SK-N-SH (cell line): ENCODE data around the gene HDAC7. TPM values are rescaled to one million over a fixed set of nuclear protein-coding genes. Genes with fewer than 3 reads are reported as not detected.
A peak's percentile ranks its signal among the peaks of the same experiment; 100 is the strongest.

Experiments used
- CTCF ChIA-PET: fragments of 300-600, 350-600 bp; formaldehyde crosslinking; extraction: SDS; loops from one replicate; lab custom pipeline; 2021; lab: Yijun Ruan, JAX
- POLR2A ChIA-PET: fragments of 350-600 bp; sonication (Branson Sonifier 250); formaldehyde crosslinking; extraction: SDS; loops from one replicate; lab custom pipeline; 2020; ENCODE audit warnings: antibody characterized with exemption, inconsistent platforms; lab: Yijun Ruan, JAX
- DNase-seq: peaks from one replicate; pipeline ENCODE4 v3.0.0; 2012
- H2AFZ ChIP-seq: fragments of 200-600 bp; sonication (generic); 2 replicates; pipeline ENCODE4 v1.8.1; 2016; ENCODE audit warnings: antibody characterized with exemption, mild to moderate bottlenecking, low read depth
- H3F3A ChIP-seq: fragments of 200-600 bp; sonication (generic); replicated peaks from 2 replicates; pipeline ENCODE3; 2016; ENCODE audit warnings: antibody characterized with exemption, mild to moderate bottlenecking; ENCODE audit not compliant: insufficient read depth
- H3K27ac ChIP-seq, 2 experiments: fragments of 200-500 bp in 1 of 2; fragments of 200-600 bp in 1 of 2; sonication (Bioruptor generic) in 1 of 2; sonication (generic), shearing (Covaris generic) in 1 of 2; 2 replicates each; pipeline versions ENCODE4 v1.5.1 to v1.6.1; 2014 to 2016; ENCODE audit warnings: low read depth in 2 of 2, inconsistent platforms in 1 of 2, low read length in 1 of 2, mild to moderate bottlenecking in 1 of 2, mixed read lengths in 1 of 2
- H3K27me3 ChIP-seq: fragments of 200-600 bp; sonication (generic), shearing (Covaris generic); 2 replicates; pipeline ENCODE4 v1.6.1; 2016; ENCODE audit warnings: mixed run types; ENCODE audit not compliant: insufficient read depth
- H3K36me3 ChIP-seq, 2 experiments: fragments of 200-500 bp in 1 of 2; fragments of 200-600 bp in 1 of 2; sonication (Bioruptor generic) in 1 of 2; sonication (generic) in 1 of 2; replicated peaks in 1 of 2; 2 replicates each; pipeline versions ENCODE3 to v1.5.1; 2014 to 2016; ENCODE audit warnings: low read length in 1 of 2, mild to moderate bottlenecking in 1 of 2; ENCODE audit not compliant: insufficient read depth in 2 of 2, control insufficient read depth in 1 of 2
- H3K4me1 ChIP-seq, 2 experiments: fragments of 200-500 bp in 1 of 2; fragments of 200-600 bp in 1 of 2; sonication (Bioruptor generic) in 1 of 2; sonication (generic), shearing (Covaris generic) in 1 of 2; 2 replicates each; pipeline versions ENCODE4 v1.5.1 to v1.6.1; 2014 to 2016; ENCODE audit warnings: low read depth in 1 of 2, low read length in 1 of 2, mixed run types in 1 of 2; ENCODE audit not compliant: insufficient read depth in 2 of 2, control insufficient read depth in 1 of 2
- H3K4me2 ChIP-seq: fragments of 200-600 bp; sonication (generic), shearing (Covaris generic); 2 replicates; pipeline ENCODE4 v1.6.1; 2017; ENCODE audit warnings: mixed run types
- H3K4me3 ChIP-seq, 2 experiments: fragments of 200-500 bp in 1 of 2; fragments of 200-600 bp in 1 of 2; sonication (Bioruptor generic) in 1 of 2; sonication (generic), shearing (Covaris generic) in 1 of 2; 2 replicates each; pipeline versions ENCODE4 v1.5.1 to v1.8.1; 2014 to 2016; ENCODE audit warnings: low read depth in 2 of 2, inconsistent platforms in 1 of 2, low read length in 1 of 2, mild to moderate bottlenecking in 1 of 2, mixed read lengths in 1 of 2, moderate library complexity in 1 of 2
- H3K79me2 ChIP-seq: fragments of 200-600 bp; sonication (generic); 2 replicates; pipeline ENCODE4 v1.8.1; 2017; ENCODE audit warnings: mild to moderate bottlenecking; ENCODE audit not compliant: insufficient read depth
- H3K9ac ChIP-seq: fragments of 200-600 bp; sonication (generic); 2 replicates; pipeline ENCODE4 v1.6.1; 2017; ENCODE audit warnings: mixed run types
- H3K9me2 ChIP-seq: fragments of 200-600 bp; sonication (generic); 2 replicates; pipeline ENCODE4 v1.6.1; 2017; ENCODE audit warnings: mixed run types
- H3K9me3 ChIP-seq: fragments of 200-600 bp; sonication (generic); 2 replicates; pipeline ENCODE4 v1.6.1; 2017; ENCODE audit warnings: mixed run types, mild to moderate bottlenecking, moderate library complexity
- H4K20me1 ChIP-seq: fragments of 200-600 bp; sonication (generic); 2 replicates; pipeline ENCODE4 v1.6.1; 2017; ENCODE audit warnings: mild to moderate bottlenecking, mixed run types; ENCODE audit not compliant: insufficient read depth
- ELF1 ChIP-seq: IDR thresholded peaks from 2 replicates; pipeline ENCODE4 v1.4.0; 2012
- EP300 ChIP-seq, 2 experiments: IDR thresholded peaks; 2 replicates each; pipeline versions ENCODE4 v1.4.0 to v1.6.1; 2012; ENCODE audit warnings: borderline replicate concordance in 1 of 2, low read depth in 1 of 2, low read length in 1 of 2
- FOSL2 ChIP-seq: IDR thresholded peaks from 2 replicates; pipeline ENCODE4 v1.4.0; 2012; ENCODE audit warnings: low read depth, mild to moderate bottlenecking, moderate library complexity, borderline replicate concordance
- FOXJ3 ChIP-seq: sonication (generic); formaldehyde crosslinking; IDR thresholded peaks from 2 replicates; pipeline ENCODE4 v1.5.1; 2020; ENCODE audit warnings: mild to moderate bottlenecking, missing genetic modification reagents
- FOXM1 ChIP-seq: IDR thresholded peaks from 2 replicates; pipeline ENCODE4 v1.4.0; 2012; ENCODE audit warnings: low read depth, mild to moderate bottlenecking
- GABPA ChIP-seq: IDR thresholded peaks from 2 replicates; pipeline ENCODE4 v1.4.0; 2012; ENCODE audit warnings: low read depth, mild to moderate bottlenecking
- GATA2 ChIP-seq: sonication (generic); formaldehyde crosslinking; IDR thresholded peaks from 2 replicates; pipeline ENCODE4 v1.5.0; 2020; ENCODE audit warnings: mild to moderate bottlenecking, missing genetic modification reagents
- IRF3 ChIP-seq: fragments of 150-350 bp; IDR thresholded peaks from 2 replicates; pipeline ENCODE4 v1.6.1; 2016; ENCODE audit warnings: mild to moderate bottlenecking, low read depth, low read length
- MXI1 ChIP-seq: IDR thresholded peaks from 2 replicates; pipeline ENCODE4 v1.6.1; 2012; ENCODE audit warnings: mild to moderate bottlenecking, low read depth, low read length, improper control_type of control experiment
- NFIC ChIP-seq: IDR thresholded peaks from 2 replicates; pipeline ENCODE4 v1.4.0; 2012; ENCODE audit warnings: borderline replicate concordance
- NRF1 ChIP-seq: IDR thresholded peaks from 2 replicates; pipeline ENCODE4 v1.6.1; 2012; ENCODE audit warnings: low read depth, mild to moderate bottlenecking, low read length
- POLR2AphosphoS5 ChIP-seq: IDR thresholded peaks from 2 replicates; pipeline ENCODE4 v1.6.1; 2012; ENCODE audit warnings: low read depth, low read length
- RCOR1 ChIP-seq: fragments of 150-350 bp; IDR thresholded peaks from 2 replicates; pipeline ENCODE4 v1.6.1; 2017; ENCODE audit warnings: antibody characterized with exemption, low read length
- REST ChIP-seq: IDR thresholded peaks from 2 replicates; pipeline ENCODE4 v1.6.1; 2012; ENCODE audit warnings: mild to moderate bottlenecking, low read depth, low read length, moderate library complexity
- SIN3A ChIP-seq: IDR thresholded peaks from 2 replicates; pipeline ENCODE4 v1.6.1; 2012; ENCODE audit warnings: low read depth, mild to moderate bottlenecking, low read length, moderate library complexity, borderline replicate concordance
- SMC3 ChIP-seq: IDR thresholded peaks from 2 replicates; pipeline ENCODE4 v1.6.1; 2012; ENCODE audit warnings: low read depth, low read length, improper control_type of control experiment
- TAF1 ChIP-seq: IDR thresholded peaks from 2 replicates; pipeline ENCODE4 v1.6.1; 2012; ENCODE audit warnings: low read depth, mild to moderate bottlenecking, low read length, moderate library complexity, borderline replicate concordance
- TCF12 ChIP-seq: IDR thresholded peaks from 2 replicates; pipeline ENCODE4 v1.4.0; 2012
- USF1 ChIP-seq: IDR thresholded peaks from 2 replicates; pipeline ENCODE4 v1.4.0; 2012; ENCODE audit warnings: low read depth, borderline replicate concordance
- whole genome bisulfite sequencing: methylation state at CpG from one replicate; pipeline ENCODE4 v1.1.6; 2017; ENCODE audit warnings: low lambda C conversion rate; 5-methylcytosine and 5-hydroxymethylcytosine counted together
- polyA plus RNA-seq, 3 experiments: library from polyadenylated mRNA; depleted of rRNA; stranded (reverse); fragments of >200 nt; gene quantifications; 2 replicates each; pipeline ENCODE4 v1.2.3, GENCODE V29; 2012
- TF ChIP-seq, protein P1 (sequence below): IDR thresholded peaks from 2 replicates; pipeline ENCODE4; 2012

Gene HDAC7
- polyA plus RNA-seq, 1 of the 3 experiments (the other 2 are of a cell fraction), result 51.0 TPM

DNA sequence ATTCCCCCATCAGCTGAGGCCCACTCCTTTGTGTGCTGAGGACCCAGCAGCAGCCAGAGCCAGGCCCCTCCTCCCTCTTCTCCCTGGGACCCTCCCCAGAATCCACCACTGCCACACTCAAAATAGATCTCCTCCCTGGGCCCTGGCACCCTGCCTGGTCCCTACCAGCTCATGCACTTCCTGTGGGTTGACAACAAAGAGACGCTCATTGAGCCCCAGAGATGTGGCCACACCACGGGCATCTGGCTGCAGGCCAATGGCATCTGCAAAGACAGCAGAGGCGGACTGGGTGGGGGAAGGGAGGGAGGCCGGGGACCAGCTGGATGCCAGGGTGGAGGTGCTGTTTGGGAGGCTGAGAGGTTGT lies 78.4 kb downstream of the HDAC7 start (continued):
- peak; percentile 24; the same call in 1 of the 2 replicates for TF ChIP-seq TCF12
- peak in 1 of 2 experiments; percentile 42; a peak in 1 of 4 replicates for TF ChIP-seq EP300 (IDR thresholded peaks at IDR 0.05; ENCODE audit: borderline replicate concordance in 1 of 2, low read depth in 1 of 2, low read length in 1 of 2)
- no peak for TF ChIP-seq REST

DNA sequence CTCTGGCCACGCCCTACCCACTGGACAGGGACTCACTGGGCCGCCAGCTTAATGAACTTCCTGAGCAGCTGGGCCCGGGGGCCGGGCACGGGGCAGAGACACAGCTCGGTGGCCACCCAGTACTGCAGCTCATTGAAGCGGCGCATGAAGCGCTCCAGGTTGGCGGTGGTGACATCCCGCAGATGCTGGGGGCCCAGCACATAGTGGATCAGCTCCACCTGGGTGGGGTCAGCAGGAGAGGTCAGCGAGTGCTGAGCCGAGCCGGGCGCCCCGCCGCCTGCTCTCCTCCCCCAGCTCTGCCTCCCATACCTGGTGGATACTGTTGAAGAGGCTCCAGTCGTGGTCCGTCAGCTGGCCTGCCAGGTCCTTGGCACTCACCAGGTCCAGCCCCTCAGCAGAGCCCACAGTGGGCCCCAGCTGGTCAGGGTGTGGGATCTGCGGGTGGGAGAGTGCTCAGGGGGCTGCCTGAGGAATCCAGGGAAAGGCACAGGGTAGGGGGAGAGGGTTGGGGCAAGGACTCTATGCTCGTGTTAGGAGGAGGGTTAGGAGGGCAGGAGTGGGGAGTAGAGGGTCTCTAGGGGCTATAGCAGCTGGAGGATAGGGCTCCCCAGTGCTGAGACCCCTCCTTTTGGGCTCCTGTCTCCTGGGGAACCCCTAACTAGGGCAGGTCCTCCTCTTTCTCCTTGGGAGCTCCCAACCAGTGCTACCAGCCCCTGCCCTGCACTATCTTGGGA lies 78.9 kb downstream of the HDAC7 start:
- Histone ChIP-seq H3K36me3 (no peaks in the 10 kb centered on the region), H3K4me3 (no peak overlapping the region), H4K20me1 (no peaks in the 10 kb centered on the region), H3K9me3 (no peaks in the 10 kb centered on the region), H2AFZ (no peak overlapping the region), H3K27me3 (no peaks in the 10 kb centered on the region), H3K4me1 (peaks cover 20 to 55% of the 10 kb centered on the region in 2 experiments; a peak in 3 of 4 replicates), H3F3A (no peaks in the 10 kb centered on the region), H3K79me2 (no peaks in the 10 kb centered on the region), H3K9me2 (no peaks in the 10 kb centered on the region), H3K4me2 (0 out of 2 replicates have a peak overlapping the region, but pooled peaks have one; percentile 44), H3K9ac (no peak overlapping the region), H3K27ac (peak overlapping the region in 1 of 2 experiments; percentile 50; a peak in 2 of 4 replicates)
- CTCF ChIA-PET, result interaction anchor here (0.9 to 43.0 kb wide), 13 partner anchors 16 to 208 kb away, joined by 3 to 1294 read pairs (median 19); partner anchors contain the start of genes ENDOU, RAPGEF3 and SLC48A1
- POLR2A ChIA-PET, result interaction anchor here (0.7 kb wide), 1 partner anchor 36 kb away, joined by 3 read pairs; no protein-coding TSS in a partner anchor
- 87% methylated on average over 10 of the region's 21 CpGs for WGBS
- TF ChIP-seq MXI1, result no peak
- no peak for TF ChIP-seq POLR2AphosphoS5
- TF ChIP-seq FOSL2, result no peak
- no peak for TF ChIP-seq NFIC
- TF ChIP-seq RCOR1, result no peak
- TF ChIP-seq SIN3A, result no peak
- no peak for TF ChIP-seq NRF1
- TF ChIP-seq USF1, result no peak
- no peak for TF ChIP-seq FOXM1
- no peak for TF ChIP-seq GABPA
- no peak for TF ChIP-seq SMC3
- TF ChIP-seq IRF3, result no peak
- TF ChIP-seq, protein P1, sequence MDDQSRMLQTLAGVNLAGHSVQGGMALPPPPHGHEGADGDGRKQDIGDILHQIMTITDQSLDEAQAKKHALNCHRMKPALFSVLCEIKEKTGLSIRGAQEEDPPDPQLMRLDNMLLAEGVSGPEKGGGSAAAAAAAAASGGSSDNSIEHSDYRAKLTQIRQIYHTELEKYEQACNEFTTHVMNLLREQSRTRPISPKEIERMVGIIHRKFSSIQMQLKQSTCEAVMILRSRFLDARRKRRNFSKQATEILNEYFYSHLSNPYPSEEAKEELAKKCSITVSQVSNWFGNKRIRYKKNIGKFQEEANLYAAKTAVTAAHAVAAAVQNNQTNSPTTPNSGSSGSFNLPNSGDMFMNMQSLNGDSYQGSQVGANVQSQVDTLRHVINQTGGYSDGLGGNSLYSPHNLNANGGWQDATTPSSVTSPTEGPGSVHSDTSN, result no peak
- no peak for TF ChIP-seq EP300 (IDR thresholded peaks at IDR 0.05; ENCODE audit: borderline replicate concordance in 1 of 2, low read depth in 1 of 2, low read length in 1 of 2)
- no peak for TF ChIP-seq TAF1
- TF ChIP-seq FOXJ3 (CRISPR knock-in tag), result no peak
- no peak for TF ChIP-seq GATA2 (CRISPR knock-in tag)
- TF ChIP-seq ELF1, result no peak
- peak; percentile 31 for DNase-seq
